ENCODE data around the gene C19orf38. TPM values are rescaled to one million over a fixed set of nuclear protein-coding genes. Genes with fewer than 3 reads are reported as not detected.

C19orf38 gene
- total and polyA plus RNA-seq, 4 donors = 0.97 to 3.9 (median 1.5) TPM

DNA sequence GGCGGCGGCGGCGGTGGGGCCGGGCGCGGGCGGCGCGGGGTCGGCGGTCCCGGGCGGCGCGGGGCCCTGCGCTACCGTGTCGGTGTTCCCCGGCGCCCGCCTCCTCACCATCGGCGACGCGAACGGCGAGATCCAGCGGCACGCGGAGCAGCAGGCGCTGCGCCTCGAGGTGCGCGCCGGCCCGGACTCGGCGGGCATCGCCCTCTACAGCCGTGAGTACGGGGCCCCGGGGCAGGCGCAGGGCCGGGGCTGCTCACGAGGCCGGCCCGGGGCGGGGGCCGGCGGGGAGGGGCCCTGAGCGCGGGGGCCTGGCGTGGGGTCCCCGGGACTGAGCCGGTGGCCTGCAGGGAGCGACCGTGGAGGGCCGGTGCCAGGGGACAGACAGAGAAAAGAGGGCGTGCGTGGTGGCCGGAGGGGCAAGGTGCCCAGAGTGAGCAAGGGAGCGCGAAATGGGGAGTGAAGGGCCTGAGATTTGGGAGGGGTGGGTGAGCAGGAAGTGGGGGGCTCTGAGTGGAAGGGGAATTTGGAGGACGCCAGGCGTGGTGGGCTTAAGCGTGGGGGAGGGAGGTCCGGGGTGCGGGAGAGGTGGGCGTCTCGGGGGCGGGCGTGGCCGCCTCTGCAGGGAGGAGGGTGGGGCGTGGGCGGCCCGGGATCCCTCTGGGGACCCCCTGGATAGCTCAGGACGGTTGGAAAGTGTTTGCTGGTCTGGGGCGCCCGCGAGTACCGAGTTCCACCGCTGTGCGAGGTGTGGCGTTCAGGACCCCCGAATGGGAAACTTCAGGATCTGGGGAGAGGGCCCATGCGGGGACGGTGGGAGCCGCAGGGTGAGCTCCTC lies 23.7 kb downstream of the C19orf38 start:
- TF ChIP-seq TAF1 (conservative IDR thresholded peaks at IDR 0.05) = no peak
- peaks cover 7 to 12% (median 9%) of the 10 kb centered on the region in 4 donors for H3K4me1 ChIP-seq (ENCODE audit: control insufficient read depth in 4 of 4, insufficient read depth in 4 of 4, low read length in 3 of 4)
- H3K9ac ChIP-seq (ENCODE audit: low read depth in 1 of 2, low read length in 2 of 2) = peak overlapping the region; percentile 56 to 63
- WGBS = under 1% methylated on average over 90 of the region's 90 CpGs
- H3K9me3 ChIP-seq (ENCODE audit: control insufficient read depth in 4 of 4, low read length in 3 of 4) = no peaks in the 10 kb centered on the region
- H3K36me3 ChIP-seq (ENCODE audit: control insufficient read depth in 4 of 4, insufficient read depth in 3 of 4, low read depth in 1 of 4, low read length in 3 of 4) = no peaks in the 10 kb centered on the region
- peak; percentile 56 for DNase-seq (ENCODE audit: low spot score)
- H3K4me3 ChIP-seq (ENCODE audit: low read depth in 1 of 3, low read length in 3 of 3) = peak overlapping the region; percentile 67 to 88 (median 71)
- no peaks in the 10 kb centered on the region for H3K27me3 ChIP-seq (ENCODE audit: control insufficient read depth in 4 of 4, insufficient read depth in 4 of 4, low read length in 3 of 4)
- H3K27ac ChIP-seq (ENCODE audit: low read depth in 1 of 2, low read length in 2 of 2) = peak overlapping the region in 1 of 2 donors; percentile 67

DNA sequence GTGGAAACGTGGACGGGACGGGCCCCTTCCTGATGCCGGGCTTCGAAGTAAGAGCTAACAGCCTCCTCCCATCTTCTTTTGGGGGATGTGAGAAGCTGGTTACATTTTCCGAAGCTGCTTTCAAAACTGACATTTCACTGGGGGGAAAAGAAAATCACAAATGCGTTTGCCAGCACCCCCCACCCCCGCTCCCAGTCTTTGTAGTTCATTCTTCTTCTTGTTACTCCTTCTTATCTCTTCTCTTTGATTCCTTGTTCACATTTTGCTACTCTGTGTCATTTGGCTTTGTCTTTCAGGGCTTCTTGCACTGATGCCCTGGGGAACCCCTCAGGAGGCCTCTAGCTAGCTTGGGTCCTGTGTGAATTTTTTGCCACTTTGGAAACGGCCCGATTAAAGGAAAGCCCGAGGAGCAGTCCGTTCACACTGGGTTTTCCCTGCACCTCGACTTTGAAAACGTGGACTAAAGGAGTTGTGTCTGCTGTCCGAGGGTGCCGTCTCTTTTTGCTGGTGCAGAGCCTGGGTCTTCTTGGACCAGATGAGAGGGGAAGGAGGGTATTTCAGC lies 24.4 kb downstream of the C19orf38 start:
- DNase-seq (ENCODE audit: low spot score) = no peak
- WGBS = 29% methylated on average over 16 of the region's 16 CpGs
- Histone ChIP-seq H3K27ac (ENCODE audit: low read depth in 1 of 2, low read length in 2 of 2) (no peak overlapping the region), H3K36me3 (ENCODE audit: control insufficient read depth in 4 of 4, insufficient read depth in 3 of 4, low read depth in 1 of 4, low read length in 3 of 4) (no peaks in the 10 kb centered on the region), H3K9me3 (ENCODE audit: control insufficient read depth in 4 of 4, low read length in 3 of 4) (no peaks in the 10 kb centered on the region), H3K9ac (ENCODE audit: low read depth in 1 of 2, low read length in 2 of 2) (peak overlapping the region; percentile 53 to 56), H3K4me1 (ENCODE audit: control insufficient read depth in 4 of 4, insufficient read depth in 4 of 4, low read length in 3 of 4) (peaks cover 7 to 12% (median 9%) of the 10 kb centered on the region in 4 donors), H3K27me3 (ENCODE audit: control insufficient read depth in 4 of 4, insufficient read depth in 4 of 4, low read length in 3 of 4) (no peaks in the 10 kb centered on the region), H3K4me3 (ENCODE audit: low read depth in 1 of 3, low read length in 3 of 3) (peak overlapping the region in 2 of 3 donors; percentile 71 to 88)
- no peak for TF ChIP-seq JUND (IDR thresholded peaks at IDR 0.05)
- TF ChIP-seq TAF1 (conservative IDR thresholded peaks at IDR 0.05) = no peak
- TF ChIP-seq FOXA1 (IDR thresholded peaks at IDR 0.05) = no peak
- TF ChIP-seq HNF4G (IDR thresholded peaks at IDR 0.05) = no peak
- TF ChIP-seq YY1 (IDR thresholded peaks at IDR 0.05) = no peak
- TF ChIP-seq, protein P1, sequence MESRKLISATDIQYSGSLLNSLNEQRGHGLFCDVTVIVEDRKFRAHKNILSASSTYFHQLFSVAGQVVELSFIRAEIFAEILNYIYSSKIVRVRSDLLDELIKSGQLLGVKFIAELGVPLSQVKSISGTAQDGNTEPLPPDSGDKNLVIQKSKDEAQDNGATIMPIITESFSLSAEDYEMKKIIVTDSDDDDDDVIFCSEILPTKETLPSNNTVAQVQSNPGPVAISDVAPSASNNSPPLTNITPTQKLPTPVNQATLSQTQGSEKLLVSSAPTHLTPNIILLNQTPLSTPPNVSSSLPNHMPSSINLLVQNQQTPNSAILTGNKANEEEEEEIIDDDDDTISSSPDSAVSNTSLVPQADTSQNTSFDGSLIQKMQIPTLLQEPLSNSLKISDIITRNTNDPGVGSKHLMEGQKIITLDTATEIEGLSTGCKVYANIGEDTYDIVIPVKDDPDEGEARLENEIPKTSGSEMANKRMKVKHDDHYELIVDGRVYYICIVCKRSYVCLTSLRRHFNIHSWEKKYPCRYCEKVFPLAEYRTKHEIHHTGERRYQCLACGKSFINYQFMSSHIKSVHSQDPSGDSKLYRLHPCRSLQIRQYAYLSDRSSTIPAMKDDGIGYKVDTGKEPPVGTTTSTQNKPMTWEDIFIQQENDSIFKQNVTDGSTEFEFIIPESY (IDR thresholded peaks at IDR 0.05) = no peak
- no peak for TF ChIP-seq FOXA2 (IDR thresholded peaks at IDR 0.05)
- TF ChIP-seq, protein P2, sequence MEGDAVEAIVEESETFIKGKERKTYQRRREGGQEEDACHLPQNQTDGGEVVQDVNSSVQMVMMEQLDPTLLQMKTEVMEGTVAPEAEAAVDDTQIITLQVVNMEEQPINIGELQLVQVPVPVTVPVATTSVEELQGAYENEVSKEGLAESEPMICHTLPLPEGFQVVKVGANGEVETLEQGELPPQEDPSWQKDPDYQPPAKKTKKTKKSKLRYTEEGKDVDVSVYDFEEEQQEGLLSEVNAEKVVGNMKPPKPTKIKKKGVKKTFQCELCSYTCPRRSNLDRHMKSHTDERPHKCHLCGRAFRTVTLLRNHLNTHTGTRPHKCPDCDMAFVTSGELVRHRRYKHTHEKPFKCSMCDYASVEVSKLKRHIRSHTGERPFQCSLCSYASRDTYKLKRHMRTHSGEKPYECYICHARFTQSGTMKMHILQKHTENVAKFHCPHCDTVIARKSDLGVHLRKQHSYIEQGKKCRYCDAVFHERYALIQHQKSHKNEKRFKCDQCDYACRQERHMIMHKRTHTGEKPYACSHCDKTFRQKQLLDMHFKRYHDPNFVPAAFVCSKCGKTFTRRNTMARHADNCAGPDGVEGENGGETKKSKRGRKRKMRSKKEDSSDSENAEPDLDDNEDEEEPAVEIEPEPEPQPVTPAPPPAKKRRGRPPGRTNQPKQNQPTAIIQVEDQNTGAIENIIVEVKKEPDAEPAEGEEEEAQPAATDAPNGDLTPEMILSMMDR (IDR thresholded peaks at IDR 0.05; ENCODE audit: low read depth, low read length, missing input control) = no peak
- TF ChIP-seq GABPA (IDR thresholded peaks at IDR 0.05 in 1 of 2, conservative IDR thresholded peaks at IDR 0.05 in 1 of 2) = no peak
- TF ChIP-seq HNF4A (conservative IDR thresholded peaks at IDR 0.05) = no peak
- no peak for TF ChIP-seq RAD21 (IDR thresholded peaks at IDR 0.05)
- TF ChIP-seq NR2F2 (IDR thresholded peaks at IDR 0.05) = no peak
- no peak for TF ChIP-seq SP1 (IDR thresholded peaks at IDR 0.05)
- TF ChIP-seq, protein P3, sequence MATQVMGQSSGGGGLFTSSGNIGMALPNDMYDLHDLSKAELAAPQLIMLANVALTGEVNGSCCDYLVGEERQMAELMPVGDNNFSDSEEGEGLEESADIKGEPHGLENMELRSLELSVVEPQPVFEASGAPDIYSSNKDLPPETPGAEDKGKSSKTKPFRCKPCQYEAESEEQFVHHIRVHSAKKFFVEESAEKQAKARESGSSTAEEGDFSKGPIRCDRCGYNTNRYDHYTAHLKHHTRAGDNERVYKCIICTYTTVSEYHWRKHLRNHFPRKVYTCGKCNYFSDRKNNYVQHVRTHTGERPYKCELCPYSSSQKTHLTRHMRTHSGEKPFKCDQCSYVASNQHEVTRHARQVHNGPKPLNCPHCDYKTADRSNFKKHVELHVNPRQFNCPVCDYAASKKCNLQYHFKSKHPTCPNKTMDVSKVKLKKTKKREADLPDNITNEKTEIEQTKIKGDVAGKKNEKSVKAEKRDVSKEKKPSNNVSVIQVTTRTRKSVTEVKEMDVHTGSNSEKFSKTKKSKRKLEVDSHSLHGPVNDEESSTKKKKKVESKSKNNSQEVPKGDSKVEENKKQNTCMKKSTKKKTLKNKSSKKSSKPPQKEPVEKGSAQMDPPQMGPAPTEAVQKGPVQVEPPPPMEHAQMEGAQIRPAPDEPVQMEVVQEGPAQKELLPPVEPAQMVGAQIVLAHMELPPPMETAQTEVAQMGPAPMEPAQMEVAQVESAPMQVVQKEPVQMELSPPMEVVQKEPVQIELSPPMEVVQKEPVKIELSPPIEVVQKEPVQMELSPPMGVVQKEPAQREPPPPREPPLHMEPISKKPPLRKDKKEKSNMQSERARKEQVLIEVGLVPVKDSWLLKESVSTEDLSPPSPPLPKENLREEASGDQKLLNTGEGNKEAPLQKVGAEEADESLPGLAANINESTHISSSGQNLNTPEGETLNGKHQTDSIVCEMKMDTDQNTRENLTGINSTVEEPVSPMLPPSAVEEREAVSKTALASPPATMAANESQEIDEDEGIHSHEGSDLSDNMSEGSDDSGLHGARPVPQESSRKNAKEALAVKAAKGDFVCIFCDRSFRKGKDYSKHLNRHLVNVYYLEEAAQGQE (IDR thresholded peaks at IDR 0.05) = no peak
- no peak for TF ChIP-seq EGR1 (IDR thresholded peaks at IDR 0.05; ENCODE audit: low read depth in 2 of 2)
- TF ChIP-seq, protein P4, sequence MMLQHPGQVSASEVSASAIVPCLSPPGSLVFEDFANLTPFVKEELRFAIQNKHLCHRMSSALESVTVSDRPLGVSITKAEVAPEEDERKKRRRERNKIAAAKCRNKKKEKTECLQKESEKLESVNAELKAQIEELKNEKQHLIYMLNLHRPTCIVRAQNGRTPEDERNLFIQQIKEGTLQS (IDR thresholded peaks at IDR 0.05) = no peak
- TF ChIP-seq RXRA (IDR thresholded peaks at IDR 0.05) = no peak
- TF ChIP-seq, protein P5, sequence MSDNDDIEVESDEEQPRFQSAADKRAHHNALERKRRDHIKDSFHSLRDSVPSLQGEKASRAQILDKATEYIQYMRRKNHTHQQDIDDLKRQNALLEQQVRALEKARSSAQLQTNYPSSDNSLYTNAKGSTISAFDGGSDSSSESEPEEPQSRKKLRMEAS (IDR thresholded peaks at IDR 0.05) = no peak
